HepG2 (cell line): Measurements from ENCODE around the gene NEK5. TPM values are rescaled to one million over a fixed set of nuclear protein-coding genes. Genes with fewer than 3 reads are reported as not detected.
A peak's percentile ranks its signal among the peaks of the same experiment; 100 is the strongest.

ENCODE experiments used
- CAMTA2 ChIP-seq: sonication (generic); formaldehyde crosslinking; IDR thresholded peaks from 2 replicates; pipeline ENCODE4 v1.4.0; 2020; ENCODE audit warnings: mild to moderate bottlenecking, missing genetic modification reagents, borderline replicate concordance
- DRAP1 ChIP-seq: IDR thresholded peaks from 2 replicates; pipeline ENCODE4 v1.6.1; 2016; ENCODE audit warnings: missing genetic modification reagents, missing compliant biosample characterization
- ETV5 ChIP-seq: IDR thresholded peaks from 2 replicates; pipeline ENCODE4 v1.6.1; 2018; ENCODE audit warnings: missing biosample characterization, missing genetic modification reagents, inconsistent platforms, borderline replicate concordance
- FOXA3 ChIP-seq: IDR thresholded peaks from 2 replicates; pipeline ENCODE4 v1.6.1; 2016; ENCODE audit warnings: missing genetic modification reagents, missing compliant biosample characterization
- FOXP1 ChIP-seq, 2 experiments: fragments of 450-650 bp in 1 of 2; IDR thresholded peaks; 2 replicates each; pipeline ENCODE4 v1.6.1; 2017 to 2018; ENCODE audit warnings: antibody characterized with exemption in 1 of 2
- GABPA ChIP-seq, 2 experiments: IDR thresholded peaks; 2 replicates each; pipeline ENCODE4 v1.6.1; 2011 to 2016; ENCODE audit warnings: low read depth in 2 of 2, low read length in 1 of 2, missing biosample characterization in 1 of 2, missing genetic modification characterization in 1 of 2
- NBN ChIP-seq: fragments of 450-650 bp; conservative IDR thresholded peaks from 2 replicates; pipeline ENCODE4 v1.6.1; 2017
- NR2F6 ChIP-seq, 2 experiments: IDR thresholded peaks; 2 replicates each; pipeline ENCODE4 v1.6.1; 2016; ENCODE audit warnings: antibody characterized with exemption in 1 of 2, mild to moderate bottlenecking in 1 of 2
- PBX3 ChIP-seq: sonication (generic); formaldehyde crosslinking; IDR thresholded peaks from 2 replicates; pipeline ENCODE4 v1.8.1; 2023; ENCODE audit warnings: missing genetic modification reagents, inconsistent platforms, borderline replicate concordance
- ZBTB1 ChIP-seq: sonication (generic); formaldehyde crosslinking; IDR thresholded peaks from 2 replicates; pipeline ENCODE4 v1.4.0; 2020; ENCODE audit warnings: missing genetic modification reagents, borderline replicate concordance
- ZC3H4 ChIP-seq: sonication (generic); formaldehyde crosslinking; IDR thresholded peaks from 2 replicates; pipeline ENCODE4 v1.4.0; 2020; ENCODE audit warnings: missing genetic modification reagents, borderline replicate concordance
- ZMYM3 ChIP-seq: sonication (generic); formaldehyde crosslinking; IDR thresholded peaks from 2 replicates; pipeline ENCODE4 v1.5.1; 2020; ENCODE audit warnings: mild to moderate bottlenecking, missing genetic modification reagents
- ZNF280B ChIP-seq: sonication (generic); formaldehyde crosslinking; IDR thresholded peaks from 2 replicates; pipeline ENCODE4 v1.5.0; 2020; ENCODE audit warnings: missing genetic modification reagents, mild to moderate bottlenecking, borderline replicate concordance
- ZNF280D ChIP-seq: sonication (generic); formaldehyde crosslinking; IDR thresholded peaks from 2 replicates; pipeline ENCODE4 v1.5.1; 2020; ENCODE audit warnings: mild to moderate bottlenecking, missing genetic modification reagents
- ZNF296 ChIP-seq: sonication (generic); formaldehyde crosslinking; conservative IDR thresholded peaks from 2 replicates; pipeline ENCODE4 v1.5.0; 2020; ENCODE audit warnings: mild to moderate bottlenecking, missing genetic modification reagents
- ZNF577 ChIP-seq: sonication (generic); formaldehyde crosslinking; IDR thresholded peaks from 2 replicates; pipeline ENCODE4 v1.4.0; 2020; ENCODE audit warnings: mild to moderate bottlenecking, low read depth, missing genetic modification reagents, borderline replicate concordance
- ZNF598 ChIP-seq: sonication (generic); formaldehyde crosslinking; IDR thresholded peaks from 2 replicates; pipeline ENCODE4 v1.5.1; 2020; ENCODE audit warnings: mild to moderate bottlenecking, missing genetic modification reagents, borderline replicate concordance
- ZNF737 ChIP-seq: sonication (generic); formaldehyde crosslinking; IDR thresholded peaks from 2 replicates; pipeline ENCODE4 v1.5.0; 2020; ENCODE audit warnings: missing genetic modification reagents, mild to moderate bottlenecking, borderline replicate concordance
- ZNF749 ChIP-seq: sonication (generic); formaldehyde crosslinking; IDR thresholded peaks from 2 replicates; pipeline ENCODE4 v1.8.0; 2022; ENCODE audit warnings: mild to moderate bottlenecking, missing genetic modification reagents, moderate library complexity, borderline replicate concordance
- ZNF761 ChIP-seq: sonication (generic); formaldehyde crosslinking; conservative IDR thresholded peaks from 2 replicates; pipeline ENCODE4 v1.4.0; 2020; ENCODE audit warnings: mild to moderate bottlenecking, missing genetic modification reagents
- ZNF839 ChIP-seq: sonication (generic); formaldehyde crosslinking; IDR thresholded peaks from 2 replicates; pipeline ENCODE4 v1.4.0; 2020; ENCODE audit warnings: missing genetic modification reagents, mild to moderate bottlenecking, borderline replicate concordance
- ZNF850 ChIP-seq: sonication (generic); formaldehyde crosslinking; conservative IDR thresholded peaks from 2 replicates; pipeline ENCODE4 v1.9.0; 2021; ENCODE audit warnings: mild to moderate bottlenecking, missing genetic modification reagents
- polyA plus RNA-seq, 8 experiments: library from polyadenylated mRNA; depleted of rRNA in 3 of 8; stranded (reverse) in 7 of 8; unstranded in 1 of 8; fragments of >200 nt; fragmentation: Illumina TruSeq in 4 of 8; extraction: Trizol in 4 of 8; gene quantifications; 2 replicates each; pipeline versions ENCODE4 v1.2.1 to v1.2.3, GENCODE V29; 2011 to 2016; ENCODE audit warnings: low read depth in 4 of 8, missing spikeins in 1 of 8, mixed read lengths in 1 of 8; ENCODE audit not compliant: insufficient read depth in 1 of 8
- total RNA-seq, 5 experiments: library from RNA; depleted of rRNA; stranded (reverse); fragments of >200 nt; fragmentation: Illumina TruSeq; extraction: Trizol; gene quantifications; 2 replicates each; pipeline ENCODE4 v1.2.3, GENCODE V29; 2016; ENCODE audit warnings: low read depth in 1 of 5

Gene NEK5
- total and polyA plus RNA-seq, 2 of the 13 experiments (the other 11 are each of a cell fraction or from before 2014, with no cell fraction given): 0.12 to 0.22 TPM

GRCh38 chr13:52011632-52012511, 117.0 kb downstream of the NEK5 start, which contains the start of gene ALG11 (continued):
- TF ChIP-seq ZNF598 (peak; percentile 74; the same call in 1 of the 2 replicates), ZC3H4 (no peak), ZBTB1 (0 out of 2 replicates have a peak, but pooled peaks have one; percentile 8), GABPA (IDR thresholded peaks at IDR 0.05; ENCODE audit: low read depth, low read length) (peak; percentile 47), GABPA (CRISPR knock-in tag; IDR thresholded peaks at IDR 0.05; ENCODE audit: low read depth) (peak; percentile 87), NR2F6 (IDR thresholded peaks at IDR 0.05) (0 out of 2 replicates have a peak, but pooled peaks have one; percentile 10), NR2F6 (CRISPR knock-in tag; IDR thresholded peaks at IDR 0.05) (peak; percentile 66; the same call in 1 of the 2 replicates), ZMYM3 (CRISPR knock-in tag) (peak; percentile 20; the same call in 1 of the 2 replicates), ZNF749 (CRISPR knock-in tag) (no peak; the same call in 1 of the 2 replicates), ZNF296 (no peak), FOXP1 (IDR thresholded peaks at IDR 0.05) (no peak), FOXP1 (CRISPR knock-in tag; IDR thresholded peaks at IDR 0.05) (no peak; the same call in 1 of the 2 replicates), FOXA3 (CRISPR knock-in tag) (peak; percentile 79), ZNF280B (peak; percentile 82; the same call in 1 of the 2 replicates), ZNF761 (CRISPR knock-in tag) (peak; percentile 96; the same call in 1 of the 2 replicates), ETV5 (CRISPR knock-in tag) (peak; percentile 84; the same call in 1 of the 2 replicates), ZNF280D (CRISPR knock-in tag) (no peak), ZNF737 (CRISPR knock-in tag) (no peak), ZNF839 (CRISPR knock-in tag) (no peak), CAMTA2 (CRISPR knock-in tag) (peak; percentile 82; the same call in 1 of the 2 replicates), ZNF850 (CRISPR knock-in tag) (no peak; the same call in 1 of the 2 replicates), PBX3 (CRISPR knock-in tag) (peak; percentile 83; the same call in 1 of the 2 replicates), DRAP1 (CRISPR knock-in tag) (peak; percentile 77), NBN (no peak), ZNF577 (CRISPR knock-in tag) (no peak)
